ENCODE results near the gene PDE5A. TPM values are rescaled to one million over a fixed set of nuclear protein-coding genes. Genes with fewer than 3 reads are reported as not detected.

PDE5A gene
- total RNA-seq, 5 donors from 2014 or later (not counting 1 experiment from before 2014, with no cell fraction given), result 1.1 to 2.3 (median 1.6) TPM

DNA sequence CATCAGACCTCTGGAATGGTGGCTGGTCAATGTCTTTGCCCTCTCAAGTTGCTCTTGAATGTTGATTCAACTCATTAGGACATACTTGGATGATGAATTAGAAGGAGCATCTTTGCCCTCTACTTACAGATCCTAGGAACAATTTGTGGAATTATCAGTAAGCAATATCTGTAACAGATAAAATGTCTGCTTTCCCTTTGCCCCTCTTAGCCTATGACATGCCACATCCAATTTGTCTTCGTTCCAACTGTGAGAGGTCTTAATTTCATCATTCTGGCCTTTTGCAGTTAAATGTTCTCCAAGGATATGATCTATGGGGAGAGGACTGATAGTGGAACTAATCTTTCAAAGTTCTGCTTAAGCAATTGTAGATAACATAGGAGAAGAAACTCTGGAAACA, 148.3 kb downstream of the PDE5A start:
- ChIA-PET POLR2A (interaction anchor here in 1 of 2 donors (0.6 kb wide), 1 partner anchor 269 kb away, joined by 3 read pairs; no protein-coding TSS in a partner anchor), CTCF (no interaction called here)
- Mint-ChIP-seq H3K27me3 (no peaks in the 10 kb centered on the region), H3K9me3 (peaks cover 2 to 17% (median 11%) of the 10 kb centered on the region in 3 donors), H3K36me3 (peaks cover 59% of the 10 kb centered on the region), H3K27ac (no peak overlapping the region), H3K4me1 (no peaks in the 10 kb centered on the region), H3K4me3 (no peak overlapping the region)
- Histone ChIP-seq H3K27ac (ENCODE audit: low read length) (no peak overlapping the region), H3K9me3 (no peaks in the 10 kb centered on the region), H3K4me3 (ENCODE audit: control insufficient read depth in 1 of 2, extremely low read depth in 1 of 2, low read length in 1 of 2) (no peak overlapping the region), H3K4me1 (ENCODE audit: control insufficient read depth in 1 of 2, extremely low read depth in 1 of 2, insufficient read depth in 2 of 2, low read length in 2 of 2) (no peaks in the 10 kb centered on the region), H3K27me3 (replicated peaks in 1 of 2; ENCODE audit: control insufficient read depth in 2 of 2, extremely low read depth in 1 of 2, insufficient read depth in 2 of 2, low read length in 1 of 2) (no peaks in the 10 kb centered on the region), H3K36me3 (ENCODE audit: control insufficient read depth in 2 of 2, extremely low read depth in 1 of 2, insufficient read depth in 1 of 2, low read length in 1 of 2) (peaks cover 0 to 24% of the 10 kb centered on the region in 2 donors)
- ATAC-seq (replicated peaks in 1 of 4) (no peak), DNase-seq (no peak)
- WGBS (ENCODE audit: insufficient coverage), result no CpG with 5 or more reads among the region's 1 CpG

DNA sequence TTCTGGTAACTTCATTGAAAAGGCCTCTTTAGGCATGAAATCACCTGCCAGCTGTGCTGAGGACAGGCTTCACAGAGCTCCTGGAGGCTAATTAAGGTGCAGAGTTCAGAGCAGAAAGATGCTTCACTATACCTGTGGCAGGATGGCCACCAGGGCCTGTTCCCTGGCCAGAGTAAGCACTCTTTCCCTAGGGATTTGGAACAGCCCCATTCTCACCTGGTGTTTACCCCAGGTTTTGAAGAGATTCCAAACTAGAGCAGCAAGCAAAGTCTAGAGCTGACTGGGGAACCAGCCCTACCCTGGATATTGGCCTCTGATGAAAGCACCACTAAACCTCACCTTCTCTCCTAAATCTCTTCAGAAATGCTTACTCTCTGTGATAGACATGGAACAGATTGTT, 148.8 kb downstream of the PDE5A start:
- Histone ChIP-seq H3K36me3 (ENCODE audit: control insufficient read depth in 2 of 2, extremely low read depth in 1 of 2, insufficient read depth in 1 of 2, low read length in 1 of 2) (peaks cover 0 to 28% of the 10 kb centered on the region in 2 donors), H3K4me1 (ENCODE audit: control insufficient read depth in 1 of 2, extremely low read depth in 1 of 2, insufficient read depth in 2 of 2, low read length in 2 of 2) (no peaks in the 10 kb centered on the region), H3K27me3 (replicated peaks in 1 of 2; ENCODE audit: control insufficient read depth in 2 of 2, extremely low read depth in 1 of 2, insufficient read depth in 2 of 2, low read length in 1 of 2) (no peaks in the 10 kb centered on the region), H3K4me3 (ENCODE audit: control insufficient read depth in 1 of 2, extremely low read depth in 1 of 2, low read length in 1 of 2) (no peak overlapping the region), H3K27ac (ENCODE audit: low read length) (no peak overlapping the region), H3K9me3 (no peaks in the 10 kb centered on the region)
- Mint-ChIP-seq H3K4me1 (no peaks in the 10 kb centered on the region), H3K27me3 (no peaks in the 10 kb centered on the region), H3K27ac (no peak overlapping the region), H3K4me3 (no peak overlapping the region), H3K9me3 (peaks cover 2 to 17% (median 11%) of the 10 kb centered on the region in 3 donors), H3K36me3 (peaks cover 60% of the 10 kb centered on the region)
- no peak for ATAC-seq (replicated peaks in 1 of 4)
- CTCF ChIA-PET, result interaction anchor here in 1 of 2 donors (0.5 kb wide), 1 partner anchor 1853 kb away, joined by 3 read pairs; no protein-coding TSS in a partner anchor
- DNase-seq, result no peak
- POLR2A ChIA-PET, result no interaction called here

DNA sequence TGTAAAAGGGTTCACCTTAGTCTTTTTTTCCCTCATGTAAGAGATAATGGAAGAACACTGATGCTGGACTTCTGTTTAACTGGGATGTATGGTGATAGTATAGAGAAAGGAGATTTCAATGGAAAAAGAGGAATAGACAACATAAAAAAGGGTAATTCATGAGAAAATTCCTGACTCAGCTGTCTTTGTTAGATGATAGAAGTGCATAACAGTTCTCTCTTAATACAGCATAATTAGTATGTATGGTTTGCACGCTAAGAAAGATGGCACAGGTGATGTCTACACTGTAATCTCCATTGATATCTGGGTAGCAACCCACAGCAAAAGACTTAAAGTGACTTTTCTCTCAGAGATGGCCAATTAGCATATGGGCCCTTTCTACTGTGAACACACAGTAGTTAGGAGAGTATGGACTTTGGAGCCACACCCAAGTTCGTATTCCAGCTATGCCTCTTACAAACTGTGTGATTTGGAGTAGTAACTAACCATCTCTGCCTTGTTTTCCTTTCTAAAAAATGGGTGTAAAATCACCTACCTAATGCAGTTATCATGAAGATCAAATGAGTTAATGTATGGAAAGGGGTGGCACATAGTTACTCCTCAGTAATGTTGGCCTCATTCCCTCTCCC, 149.3 kb downstream of the PDE5A start:
- peaks cover 2 to 12% (median 7%) of the 10 kb centered on the region in 3 donors for H3K9me3 Mint-ChIP-seq
- ChIA-PET CTCF (interaction anchor here in 1 of 2 donors (0.5 kb wide), 1 partner anchor 1854 kb away, joined by 3 read pairs; no protein-coding TSS in a partner anchor), POLR2A (no interaction called here)

DNA sequence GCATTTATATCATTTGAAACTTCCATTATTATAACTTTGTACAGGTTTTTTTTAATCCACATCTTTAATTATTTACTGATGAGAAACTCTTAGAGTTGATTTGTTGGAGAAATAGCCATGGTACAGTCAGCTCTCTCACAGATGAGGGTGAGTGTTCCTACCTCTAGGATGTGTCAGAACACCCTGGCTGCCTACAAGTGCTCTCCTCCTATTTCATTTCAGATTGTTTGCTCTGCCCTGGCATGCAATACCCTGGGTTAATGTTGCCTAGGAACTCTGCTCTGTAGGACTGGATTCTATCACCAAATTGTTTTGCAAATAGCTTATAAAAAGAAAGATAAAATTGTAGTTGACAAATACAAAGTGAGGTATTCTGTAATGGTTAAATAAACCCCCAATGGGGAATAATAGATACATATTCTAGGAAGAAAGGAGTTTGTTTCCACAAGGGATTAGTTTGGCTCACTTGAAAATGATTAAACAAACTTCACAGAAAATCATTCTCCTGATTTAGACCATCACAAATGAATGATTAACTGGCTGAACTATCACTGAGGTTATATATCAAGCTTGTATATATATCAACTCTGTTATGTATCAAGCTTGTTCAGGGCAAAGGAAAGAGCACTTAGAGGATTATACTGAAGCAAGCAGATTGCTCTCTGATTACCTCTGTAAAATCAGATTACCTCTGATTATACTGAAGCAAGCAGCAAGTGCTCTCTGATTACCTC, 150.0 kb downstream of the PDE5A start:
- no peaks in the 10 kb centered on the region for H3K4me1 Mint-ChIP-seq
- H3K4me3 Mint-ChIP-seq, result no peak overlapping the region
- no peak overlapping the region for H3K27ac Mint-ChIP-seq
- Histone ChIP-seq H3K27ac (ENCODE audit: low read length) (no peak overlapping the region), H3K9me3 (no peaks in the 10 kb centered on the region), H3K27me3 (replicated peaks in 1 of 2; ENCODE audit: control insufficient read depth in 2 of 2, extremely low read depth in 1 of 2, insufficient read depth in 2 of 2, low read length in 1 of 2) (no peaks in the 10 kb centered on the region), H3K4me1 (ENCODE audit: control insufficient read depth in 1 of 2, extremely low read depth in 1 of 2, insufficient read depth in 2 of 2, low read length in 2 of 2) (no peaks in the 10 kb centered on the region), H3K36me3 (ENCODE audit: control insufficient read depth in 2 of 2, extremely low read depth in 1 of 2, insufficient read depth in 1 of 2, low read length in 1 of 2) (peaks cover 0 to 29% of the 10 kb centered on the region in 2 donors), H3K4me3 (ENCODE audit: control insufficient read depth in 1 of 2, extremely low read depth in 1 of 2, low read length in 1 of 2) (no peak overlapping the region)
- POLR2A ChIA-PET, result interaction anchor here in 1 of 2 donors (0.6 kb wide), 1 partner anchor 144 kb away, joined by 4 read pairs; no protein-coding TSS in a partner anchor
- peaks cover 60% of the 10 kb centered on the region for H3K36me3 Mint-ChIP-seq
- ATAC-seq (replicated peaks in 1 of 4) (no peak), DNase-seq (no peak)
- CTCF ChIA-PET, result no interaction called here
- H3K9me3 Mint-ChIP-seq, result peaks cover 2 to 10% (median 7%) of the 10 kb centered on the region in 3 donors
- H3K27me3 Mint-ChIP-seq, result no peaks in the 10 kb centered on the region

More for the DNA sequence above, 149.3 kb downstream of the PDE5A start:
- ATAC-seq (replicated peaks in 1 of 4), result no peak
- H3K27me3 ChIP-seq (replicated peaks in 1 of 2; ENCODE audit: control insufficient read depth in 2 of 2, extremely low read depth in 1 of 2, insufficient read depth in 2 of 2, low read length in 1 of 2), result no peaks in the 10 kb centered on the region
- WGBS (ENCODE audit: insufficient coverage), result no CpG with 5 or more reads among the region's 2 CpGs
- no peak overlapping the region for H3K27ac ChIP-seq (ENCODE audit: low read length)
- H3K4me3 ChIP-seq (ENCODE audit: control insufficient read depth in 1 of 2, extremely low read depth in 1 of 2, low read length in 1 of 2), result no peak overlapping the region
- H3K9me3 ChIP-seq, result no peaks in the 10 kb centered on the region
- DNase-seq, result no peak
- H3K27ac Mint-ChIP-seq, result no peak overlapping the region
- H3K4me1 Mint-ChIP-seq, result no peaks in the 10 kb centered on the region
- peaks cover 63% of the 10 kb centered on the region for H3K36me3 Mint-ChIP-seq
- H3K27me3 Mint-ChIP-seq, result no peaks in the 10 kb centered on the region
- peaks cover 0 to 28% of the 10 kb centered on the region in 2 donors for H3K36me3 ChIP-seq (ENCODE audit: control insufficient read depth in 2 of 2, extremely low read depth in 1 of 2, insufficient read depth in 1 of 2, low read length in 1 of 2)
- H3K4me3 Mint-ChIP-seq, result no peak overlapping the region
- H3K4me1 ChIP-seq (ENCODE audit: control insufficient read depth in 1 of 2, extremely low read depth in 1 of 2, insufficient read depth in 2 of 2, low read length in 2 of 2), result no peaks in the 10 kb centered on the region

DNA sequence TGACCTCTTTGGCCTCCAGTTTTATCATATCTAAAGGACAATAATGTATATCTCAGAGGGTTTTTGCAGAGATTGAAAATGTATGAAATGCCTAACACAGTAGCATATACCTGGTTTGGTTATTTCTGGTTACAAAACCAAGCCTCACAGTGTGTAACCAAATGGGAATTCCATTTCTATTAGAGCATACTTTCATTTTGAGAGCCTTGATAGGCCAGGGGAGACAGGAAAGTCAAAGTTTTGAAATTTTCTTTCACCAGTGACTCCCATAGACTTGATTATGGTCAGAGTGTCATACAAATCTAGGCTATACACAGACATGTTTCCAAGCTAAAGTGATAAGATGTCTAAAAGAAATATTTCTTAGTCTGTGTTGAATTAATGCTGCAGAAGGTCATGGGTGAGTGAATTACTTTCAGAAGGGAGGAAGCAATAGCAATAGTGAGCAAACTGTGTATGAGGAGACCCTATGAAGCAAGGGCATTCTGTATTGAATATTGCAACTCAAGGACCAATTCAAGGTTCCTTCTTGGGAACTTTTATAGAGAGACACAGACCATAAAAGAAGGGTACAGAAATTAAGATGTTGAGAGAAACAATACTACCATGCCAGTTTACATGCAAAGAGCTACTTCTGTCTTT, 151.1 kb downstream of the PDE5A start:
- H3K36me3 ChIP-seq (ENCODE audit: control insufficient read depth in 2 of 2, extremely low read depth in 1 of 2, insufficient read depth in 1 of 2, low read length in 1 of 2), result peaks cover 0 to 30% of the 10 kb centered on the region in 2 donors
- Mint-ChIP-seq H3K36me3 (peaks cover 60% of the 10 kb centered on the region), H3K4me3 (no peak overlapping the region), H3K4me1 (no peaks in the 10 kb centered on the region), H3K9me3 (peaks cover 2 to 6% (median 6%) of the 10 kb centered on the region in 3 donors), H3K27me3 (no peaks in the 10 kb centered on the region), H3K27ac (no peak overlapping the region)
- H3K27ac ChIP-seq (ENCODE audit: low read length), result no peak overlapping the region
- no peaks in the 10 kb centered on the region for H3K27me3 ChIP-seq (replicated peaks in 1 of 2; ENCODE audit: control insufficient read depth in 2 of 2, extremely low read depth in 1 of 2, insufficient read depth in 2 of 2, low read length in 1 of 2)
- no peaks in the 10 kb centered on the region for H3K9me3 ChIP-seq
- no peak overlapping the region for H3K4me3 ChIP-seq (ENCODE audit: control insufficient read depth in 1 of 2, extremely low read depth in 1 of 2, low read length in 1 of 2)
- H3K4me1 ChIP-seq (ENCODE audit: control insufficient read depth in 1 of 2, extremely low read depth in 1 of 2, insufficient read depth in 2 of 2, low read length in 2 of 2), result no peaks in the 10 kb centered on the region
- ATAC-seq (replicated peaks in 1 of 4) (no peak), DNase-seq (no peak)
- ChIA-PET POLR2A (no interaction called here), CTCF (no interaction called here)

DNA sequence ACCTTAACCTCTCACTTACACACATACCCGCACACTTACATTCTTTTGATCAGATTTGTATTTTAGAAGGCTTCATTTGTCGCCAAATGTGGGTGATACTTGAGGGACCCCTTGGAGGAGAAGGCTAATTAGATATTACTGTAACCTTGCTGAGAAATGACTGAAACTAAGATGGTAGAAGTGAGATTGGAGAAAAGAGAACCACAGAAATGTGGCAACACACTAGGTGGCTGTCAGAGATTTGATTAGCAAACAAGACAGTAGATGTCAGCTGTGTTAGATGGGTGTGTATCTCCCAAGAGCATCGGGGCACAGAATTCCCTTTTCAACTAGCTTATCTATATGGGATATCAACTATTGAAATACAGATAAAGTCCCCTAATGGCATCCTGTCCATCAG, 157.3 kb downstream of the PDE5A start:
- Mint-ChIP-seq H3K27me3 (no peaks in the 10 kb centered on the region), H3K4me1 (no peaks in the 10 kb centered on the region), H3K4me3 (no peak overlapping the region), H3K27ac (no peak overlapping the region), H3K9me3 (no peaks in the 10 kb centered on the region), H3K36me3 (peaks cover 43% of the 10 kb centered on the region)
- H3K9me3 ChIP-seq, result no peaks in the 10 kb centered on the region
- ATAC-seq (replicated peaks in 1 of 4) (no peak), DNase-seq (no peak)
- H3K4me3 ChIP-seq (ENCODE audit: control insufficient read depth in 1 of 2, extremely low read depth in 1 of 2, low read length in 1 of 2), result no peak overlapping the region
- H3K36me3 ChIP-seq (ENCODE audit: control insufficient read depth in 2 of 2, extremely low read depth in 1 of 2, insufficient read depth in 1 of 2, low read length in 1 of 2), result peaks cover 0 to 30% of the 10 kb centered on the region in 2 donors
- H3K4me1 ChIP-seq (ENCODE audit: control insufficient read depth in 1 of 2, extremely low read depth in 1 of 2, insufficient read depth in 2 of 2, low read length in 2 of 2), result no peaks in the 10 kb centered on the region
- H3K27ac ChIP-seq (ENCODE audit: low read length), result no peak overlapping the region
- no peaks in the 10 kb centered on the region for H3K27me3 ChIP-seq (replicated peaks in 1 of 2; ENCODE audit: control insufficient read depth in 2 of 2, extremely low read depth in 1 of 2, insufficient read depth in 2 of 2, low read length in 1 of 2)
- ChIA-PET POLR2A (interaction anchor here (0.5 to 0.7 kb wide), 2 partner anchors 19 to 1105 kb away, joined by 3 read pairs; no protein-coding TSS in a partner anchor), CTCF (no interaction called here)
- no CpG with 5 or more reads among the region's 3 CpGs for WGBS (ENCODE audit: insufficient coverage)

Data from T-cell (primary cell).